MM.1S (cell line): ENCODE results near the gene SDF4.

Experiments
- EZH2phosphoT487 ChIP-seq: fragments of 300-600 bp; sonication (generic); IDR thresholded peaks from 2 replicates; pipeline ENCODE4 v1.6.1; 2018; ENCODE audit warnings: antibody characterized with exemption, low read length
- TF ChIP-seq, protein P1 (sequence below): fragments of 300-600 bp; sonication (generic); IDR thresholded peaks from 2 replicates; pipeline ENCODE4 v1.5.1; 2016; ENCODE audit warnings: antibody characterized with exemption, low read length, mixed read lengths

DNA sequence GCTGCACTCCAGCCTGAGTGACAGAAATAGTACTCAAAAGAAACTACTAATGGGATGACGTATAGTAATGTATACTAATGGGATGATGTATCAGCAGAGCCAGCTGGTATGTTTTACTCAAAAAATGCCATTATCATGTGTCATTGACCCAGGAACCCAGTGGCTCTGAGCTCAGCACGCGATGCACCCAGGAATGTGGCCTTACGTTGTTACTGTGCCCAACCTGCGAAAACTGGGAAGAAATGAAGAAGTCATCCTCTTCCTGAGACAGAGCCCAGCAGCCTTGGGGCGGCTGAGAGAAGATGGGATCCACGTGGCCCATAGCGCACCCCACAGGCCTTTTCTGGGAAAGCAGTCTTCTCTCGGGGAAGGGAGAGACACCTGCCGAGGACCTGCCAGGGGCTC is 33.1 kb upstream of the SDF4 start:
- TF ChIP-seq, protein P1, sequence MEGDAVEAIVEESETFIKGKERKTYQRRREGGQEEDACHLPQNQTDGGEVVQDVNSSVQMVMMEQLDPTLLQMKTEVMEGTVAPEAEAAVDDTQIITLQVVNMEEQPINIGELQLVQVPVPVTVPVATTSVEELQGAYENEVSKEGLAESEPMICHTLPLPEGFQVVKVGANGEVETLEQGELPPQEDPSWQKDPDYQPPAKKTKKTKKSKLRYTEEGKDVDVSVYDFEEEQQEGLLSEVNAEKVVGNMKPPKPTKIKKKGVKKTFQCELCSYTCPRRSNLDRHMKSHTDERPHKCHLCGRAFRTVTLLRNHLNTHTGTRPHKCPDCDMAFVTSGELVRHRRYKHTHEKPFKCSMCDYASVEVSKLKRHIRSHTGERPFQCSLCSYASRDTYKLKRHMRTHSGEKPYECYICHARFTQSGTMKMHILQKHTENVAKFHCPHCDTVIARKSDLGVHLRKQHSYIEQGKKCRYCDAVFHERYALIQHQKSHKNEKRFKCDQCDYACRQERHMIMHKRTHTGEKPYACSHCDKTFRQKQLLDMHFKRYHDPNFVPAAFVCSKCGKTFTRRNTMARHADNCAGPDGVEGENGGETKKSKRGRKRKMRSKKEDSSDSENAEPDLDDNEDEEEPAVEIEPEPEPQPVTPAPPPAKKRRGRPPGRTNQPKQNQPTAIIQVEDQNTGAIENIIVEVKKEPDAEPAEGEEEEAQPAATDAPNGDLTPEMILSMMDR, result peak; percentile 20
- no peak for TF ChIP-seq EZH2phosphoT487
